ENCODE results near the gene CMTM4.
"Not testable (repeated sequence)": the region's sequence is repeated elsewhere in the genome, so short reads cannot be mapped to it uniquely, and the experiment has no call there.

The CMTM4 gene

DNA sequence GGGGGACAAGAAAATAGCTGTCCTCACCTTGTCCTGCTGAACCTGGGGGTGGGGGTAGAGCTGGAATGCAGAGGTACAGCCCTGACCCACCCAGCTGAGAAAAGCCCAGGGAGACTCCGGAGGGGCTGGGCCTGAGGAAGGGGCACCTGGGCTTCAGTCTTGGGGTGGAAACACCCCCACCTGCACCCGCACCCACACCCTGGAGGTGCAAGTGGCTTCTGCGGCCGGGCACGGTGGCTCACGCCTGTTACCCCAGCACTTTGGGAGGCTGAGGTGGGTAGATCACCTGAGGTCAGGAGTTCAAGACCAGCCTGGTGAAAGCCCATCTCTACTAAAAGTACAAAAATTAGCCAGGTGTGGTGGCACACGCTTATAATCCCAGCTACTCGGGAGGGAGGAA is 84.6 kb downstream of the CMTM4 start:
- not testable (repeated sequence) for DNase-seq

- DNase-seq, result no peak
These were observed 86.3 kb downstream of the CMTM4 start for GRCh38 chr16:66610111-66610820.

GRCh38 chr16:66609139-66609510 is 87.4 kb downstream of the CMTM4 start:
- no peak for DNase-seq

- DNase-seq, result peak; percentile 37
These were observed 88.1 kb downstream of the CMTM4 start for GRCh38 chr16:66608241-66609138.

GRCh38 chr16:66605979-66606751 is 90.4 kb downstream of the CMTM4 start:
- no peak for DNase-seq

- DNase-seq, result no peak
These were observed 91.2 kb downstream of the CMTM4 start for GRCh38 chr16:66605177-66605978.

GRCh38 chr16:66604376-66605176 is 92.0 kb downstream of the CMTM4 start, which contains the start of gene CMTM3:
Gene CMTM3 (plus strand): TSS chr16:66604704. CDS start chr16:66604806, 102 bp downstream.
- DNase-seq, result no peak

DNA sequence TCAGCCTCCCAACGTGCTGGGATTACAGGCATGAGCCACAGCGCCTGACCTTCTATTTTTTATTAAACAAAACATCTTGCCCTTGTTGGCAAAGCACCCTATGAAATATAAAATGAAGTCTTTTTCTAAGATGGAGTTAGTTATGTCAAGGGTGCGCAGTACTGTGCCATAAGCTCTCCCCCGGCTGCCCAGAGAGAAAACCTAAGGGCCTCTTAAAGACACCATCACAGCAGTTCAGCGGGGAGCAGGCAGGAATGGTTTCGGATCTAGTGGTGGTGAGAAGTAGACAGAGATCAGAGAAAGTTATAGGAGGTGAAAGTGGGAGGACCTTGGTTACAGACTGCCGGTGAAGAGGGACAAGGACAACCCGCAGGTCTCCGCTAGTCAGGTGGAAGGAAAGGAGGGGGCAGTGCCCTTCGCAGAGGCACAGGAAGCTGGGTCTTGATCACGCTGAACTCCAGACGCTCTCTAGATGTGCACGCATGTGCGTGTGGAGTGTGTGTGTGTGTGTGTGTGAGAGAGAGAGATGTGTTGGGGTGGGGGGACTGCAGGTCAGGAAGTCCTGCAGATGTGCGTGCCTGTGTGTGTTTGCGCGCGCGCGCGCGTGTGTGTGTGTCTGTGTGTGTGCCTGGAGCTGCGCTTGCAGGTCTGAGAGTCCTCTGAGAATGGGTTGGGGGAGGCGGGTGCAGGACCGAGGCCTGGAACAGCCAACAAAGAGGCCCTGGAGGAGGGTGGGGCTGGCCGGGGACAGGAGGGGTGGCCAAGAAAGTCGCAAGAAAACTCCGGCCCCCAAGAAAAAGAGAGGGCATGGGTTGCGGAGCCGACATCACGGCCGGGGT is 92.8 kb downstream of the CMTM4 start:
- peak; percentile 57 for DNase-seq

GRCh38 chr16:66601471-66601870 is 95.1 kb downstream of the CMTM4 start:
- no peak for DNase-seq

GRCh38 chr16:66600477-66600876 is 96.1 kb downstream of the CMTM4 start:
- DNase-seq, result no peak

DNA sequence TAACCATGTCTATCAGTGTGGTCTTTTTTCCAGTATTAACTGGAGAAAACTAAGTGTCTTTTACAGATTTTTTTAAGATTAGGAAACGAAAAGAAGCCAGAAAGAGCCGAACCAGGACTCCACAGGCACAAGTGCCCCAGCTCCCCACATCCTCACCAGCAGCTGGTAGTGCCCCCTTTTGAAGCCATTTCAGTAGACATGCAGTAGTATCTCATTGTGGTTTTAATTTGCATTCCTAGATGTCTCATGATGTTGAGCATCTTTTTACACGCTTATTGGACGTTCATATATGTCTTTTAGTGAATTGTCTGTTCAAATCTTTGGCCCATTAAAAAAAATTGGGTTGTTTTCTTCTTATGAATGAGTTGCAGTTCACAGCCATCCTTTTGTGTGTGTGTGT is 96.8 kb downstream of the CMTM4 start:
- DNase-seq, result no peak

DNA sequence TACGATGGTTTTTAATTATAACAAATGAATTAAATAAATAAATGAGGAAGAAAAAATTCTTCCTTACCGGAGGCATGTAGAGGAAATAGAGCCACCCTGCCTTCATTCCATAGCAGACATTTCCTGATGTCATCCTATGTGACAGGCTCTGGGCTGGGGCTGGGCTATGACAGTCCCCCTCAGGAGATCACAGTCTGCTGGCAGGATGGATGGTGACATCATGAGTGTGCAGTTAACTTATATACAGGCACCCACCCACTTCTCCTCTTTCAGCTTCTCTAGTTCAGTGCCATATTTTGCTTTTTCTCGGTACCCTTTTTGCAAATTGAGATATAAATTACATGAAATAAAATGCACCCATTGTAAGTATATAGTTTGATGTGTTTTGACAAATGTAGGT is 98.4 kb downstream of the CMTM4 start:
- DNase-seq, result no peak

- no peak for DNase-seq
These were observed 99.3 kb downstream of the CMTM4 start for GRCh38 chr16:66596986-66597848.

- not testable (repeated sequence) for DNase-seq
These were observed 100.0 kb downstream of the CMTM4 start for GRCh38 chr16:66596559-66596958.

GRCh38 chr16:66594739-66595138 is 101.8 kb downstream of the CMTM4 start:
- no peak for DNase-seq

GRCh38 chr16:66592814-66593213 is 103.7 kb downstream of the CMTM4 start:
- no peak for DNase-seq

- DNase-seq, result no peak
These were observed 104.3 kb downstream of the CMTM4 start for GRCh38 chr16:66592241-66592640.

- no peak for DNase-seq
These were observed 105.5 kb downstream of the CMTM4 start for GRCh38 chr16:66591018-66591417.

DNA sequence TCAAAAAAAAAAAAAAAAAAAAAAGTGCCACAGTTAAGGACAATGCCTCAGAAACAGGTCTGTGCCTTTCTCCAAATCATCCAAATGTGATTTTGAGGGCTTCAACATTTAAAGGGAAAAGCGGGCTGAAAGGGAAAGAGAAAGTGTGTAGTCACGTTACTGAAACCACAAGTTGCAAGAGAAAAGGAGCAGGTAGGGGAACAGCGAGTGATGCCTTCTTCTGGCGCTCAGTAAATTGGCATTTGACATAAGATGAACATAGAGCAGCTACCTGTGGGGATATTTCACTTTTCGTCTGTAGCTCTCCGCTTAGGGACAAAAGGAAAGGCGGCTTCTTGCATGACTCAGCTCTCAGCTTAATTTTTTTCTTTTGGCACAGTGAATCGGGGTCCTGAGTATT is 106.2 kb downstream of the CMTM4 start:
- no peak for DNase-seq

All from SHP77 treated with DMSO at 0.1 percent for 48 hours (cell line).